H1 (cell line): ENCODE measurements around the gene ZMIZ1.

Experiments used
- CTCF ChIP-seq, 3 experiments: IDR thresholded peaks; 1 replicate in 2 of 3; 2 replicates in 1 of 3; pipeline versions ENCODE4 v1.5.1 to v1.6.1; 2011; ENCODE audit warnings: low read length in 3 of 3, mild to moderate bottlenecking in 3 of 3, inconsistent platforms in 2 of 3, low read depth in 1 of 3, moderate library complexity in 1 of 3; ENCODE audit not compliant: insufficient read depth in 1 of 3; ENCODE audit errors: control extremely low read depth in 1 of 3
- EGR1 ChIP-seq: IDR thresholded peaks from 2 replicates; pipeline ENCODE4 v1.6.1; 2011; ENCODE audit warnings: low read depth, low read length, borderline replicate concordance
- GABPA ChIP-seq: IDR thresholded peaks from 2 replicates; pipeline ENCODE4 v1.6.1; 2011; ENCODE audit warnings: mild to moderate bottlenecking, low read length, moderate library complexity, borderline replicate concordance; ENCODE audit not compliant: insufficient read depth
- POU5F1 ChIP-seq: IDR thresholded peaks from 2 replicates; pipeline ENCODE4 v1.6.1; 2011; ENCODE audit warnings: low read depth, mild to moderate bottlenecking, low read length, moderate library complexity
- SP1 ChIP-seq: IDR thresholded peaks from 2 replicates; pipeline ENCODE4 v1.6.1; 2011; ENCODE audit warnings: low read depth, low read length
- TAF1 ChIP-seq: IDR thresholded peaks from 2 replicates; pipeline ENCODE4 v1.6.1; 2011; ENCODE audit warnings: mild to moderate bottlenecking, low read depth, low read length
- ZNF274 ChIP-seq: IDR thresholded peaks from 2 replicates; pipeline ENCODE4 v1.7.0; 2012; ENCODE audit warnings: low read length, borderline replicate concordance; ENCODE audit errors: extremely low read depth

- TF ChIP-seq TAF1 (no peak; the same call in 1 of the 2 replicates), ZNF274 (no peak), EGR1 (no peak), SP1 (peak; percentile 56; the same call in 1 of the 2 replicates), GABPA (no peak), CTCF (IDR thresholded peaks at IDR 0.05; ENCODE audit: control extremely low read depth in 1 of 3, insufficient read depth in 1 of 3, low read depth in 1 of 3, low read length in 3 of 3) (peak in 2 of 3 experiments; percentile 13 to 17; a peak in 3 of 4 replicates), POU5F1 (no peak)
Observed at GRCh38 chr10:79129361-79129997, 60.7 kb downstream of the ZMIZ1 start.
